ENCODE results near the gene ACSM2A. TPM values are rescaled to one million over a fixed set of nuclear protein-coding genes. Genes with fewer than 3 reads are reported as not detected.

Gene ACSM2A
- total and polyA plus RNA-seq, 2 of the 4 experiments (the other 2 are of a cell fraction) = not detected

DNA sequence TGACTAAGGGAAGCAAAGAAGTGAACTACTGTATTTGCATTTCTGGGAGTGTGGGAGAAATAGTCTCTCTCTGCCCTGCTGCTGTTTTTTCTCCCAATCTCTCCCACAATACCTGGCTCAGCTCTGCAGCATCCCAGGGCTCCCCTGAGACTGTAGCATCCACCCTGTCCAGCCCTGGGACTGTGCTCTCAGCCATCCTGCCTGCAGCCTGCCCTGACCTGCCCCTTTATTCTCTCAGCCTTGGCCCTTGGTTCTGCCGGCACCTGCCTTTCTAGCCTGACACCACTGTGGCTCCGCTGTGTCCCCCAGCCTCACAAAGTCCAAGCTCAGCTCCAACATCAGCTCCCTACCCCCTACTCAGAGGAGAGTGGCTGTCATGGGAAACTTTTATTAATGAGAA lies 48.7 kb upstream of the ACSM2A start:
- Histone ChIP-seq H3K27me3 (ENCODE audit: control insufficient read depth, insufficient read depth, low read length) (no peaks in the 10 kb centered on the region), H3K4me3 (ENCODE audit: insufficient read depth, low read depth, low read length) (no peak overlapping the region), H3K27ac (ENCODE audit: insufficient read depth, low read length) (no peak overlapping the region), H2BK15ac (ENCODE audit: low read depth, low read length) (no peak overlapping the region), H3K23ac (ENCODE audit: low read depth, low read length) (no peak overlapping the region), H2BK120ac (ENCODE audit: low read depth, low read length) (no peak overlapping the region), H2BK20ac (ENCODE audit: low read depth, low read length) (no peak overlapping the region), H2AK5ac (ENCODE audit: low read depth, low read length) (no peak overlapping the region), H3K9me3 (ENCODE audit: control insufficient read depth, insufficient read depth, low read length) (peaks cover 12% of the 10 kb centered on the region; the same call in 1 of the 2 replicates), H3K36me3 (ENCODE audit: control insufficient read depth, insufficient read depth, low read length) (no peaks in the 10 kb centered on the region), H2BK5ac (ENCODE audit: low read depth, low read length, poor library complexity, severe bottlenecking) (no peak overlapping the region), H3K9me1 (ENCODE audit: insufficient read depth, low read length) (no peaks in the 10 kb centered on the region), H3K56ac (ENCODE audit: extremely low read depth, insufficient read depth, low read length) (no peak overlapping the region), H3K18ac (ENCODE audit: low read depth, low read length) (no peak overlapping the region), H3K4me2 (ENCODE audit: low read depth, low read length) (no peak overlapping the region), H4K8ac (ENCODE audit: low read depth in 2 of 2, low read length in 2 of 2) (no peak overlapping the region), H3K4ac (ENCODE audit: low read depth, low read length) (no peak overlapping the region), H4K20me1 (ENCODE audit: insufficient read depth, low read length) (no peaks in the 10 kb centered on the region), H3K14ac (replicated peaks; ENCODE audit: low read depth, low read length) (no peak overlapping the region), H3K4me1 (ENCODE audit: control insufficient read depth, insufficient read depth, low read length) (no peaks in the 10 kb centered on the region), H3K79me1 (ENCODE audit: low read depth in 1 of 2, low read length in 2 of 2) (no peaks in the 10 kb centered on the region), H4K5ac (ENCODE audit: low read depth, low read length) (no peak overlapping the region), H2AK9ac (replicated peaks; ENCODE audit: low read depth, low read length, poor library complexity) (no peak overlapping the region), H2AFZ (replicated peaks; ENCODE audit: low read length, poor library complexity) (no peak overlapping the region), H4K91ac (ENCODE audit: insufficient read depth, low read depth, low read length) (no peak overlapping the region), H3K9ac (ENCODE audit: low read depth, low read length) (no peak overlapping the region)
- dilution Hi-C loops (cut with HindIII; ENCODE audit: low sequenced_read_pairs, unreplicated experiment) (no loop called here), in situ Hi-C loops (cut with MboI; ENCODE audit: low sequenced_read_pairs) (no loop called here), intact Hi-C loops (cut with micrococcal nuclease) (no loop called here)
- TF ChIP-seq BHLHE40 (IDR thresholded peaks at IDR 0.05; ENCODE audit: low read depth, low read length) (no peak), RCOR1 (IDR thresholded peaks at IDR 0.05; ENCODE audit: insufficient replicate concordance, low read length) (no peak), SMC3 (IDR thresholded peaks at IDR 0.05; ENCODE audit: low read depth, low read length) (no peak), RAD21 (IDR thresholded peaks at IDR 0.05; ENCODE audit: low read length) (no peak), CEBPB (IDR thresholded peaks at IDR 0.05; ENCODE audit: low read depth, low read length) (no peak), MAZ (IDR thresholded peaks at IDR 0.05; ENCODE audit: borderline replicate concordance, low read depth, low read length) (no peak), RFX5 (IDR thresholded peaks at IDR 0.05; ENCODE audit: low read depth, low read length) (no peak), NFE2L2 (IDR thresholded peaks at IDR 0.05; ENCODE audit: low read depth, low read length) (no peak)
- TF ChIP-seq, protein P1, sequence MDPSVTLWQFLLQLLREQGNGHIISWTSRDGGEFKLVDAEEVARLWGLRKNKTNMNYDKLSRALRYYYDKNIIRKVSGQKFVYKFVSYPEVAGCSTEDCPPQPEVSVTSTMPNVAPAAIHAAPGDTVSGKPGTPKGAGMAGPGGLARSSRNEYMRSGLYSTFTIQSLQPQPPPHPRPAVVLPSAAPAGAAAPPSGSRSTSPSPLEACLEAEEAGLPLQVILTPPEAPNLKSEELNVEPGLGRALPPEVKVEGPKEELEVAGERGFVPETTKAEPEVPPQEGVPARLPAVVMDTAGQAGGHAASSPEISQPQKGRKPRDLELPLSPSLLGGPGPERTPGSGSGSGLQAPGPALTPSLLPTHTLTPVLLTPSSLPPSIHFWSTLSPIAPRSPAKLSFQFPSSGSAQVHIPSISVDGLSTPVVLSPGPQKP (IDR thresholded peaks at IDR 0.05; ENCODE audit: borderline replicate concordance, low read depth, low read length) = no peak
- TF ChIP-seq, protein P2, sequence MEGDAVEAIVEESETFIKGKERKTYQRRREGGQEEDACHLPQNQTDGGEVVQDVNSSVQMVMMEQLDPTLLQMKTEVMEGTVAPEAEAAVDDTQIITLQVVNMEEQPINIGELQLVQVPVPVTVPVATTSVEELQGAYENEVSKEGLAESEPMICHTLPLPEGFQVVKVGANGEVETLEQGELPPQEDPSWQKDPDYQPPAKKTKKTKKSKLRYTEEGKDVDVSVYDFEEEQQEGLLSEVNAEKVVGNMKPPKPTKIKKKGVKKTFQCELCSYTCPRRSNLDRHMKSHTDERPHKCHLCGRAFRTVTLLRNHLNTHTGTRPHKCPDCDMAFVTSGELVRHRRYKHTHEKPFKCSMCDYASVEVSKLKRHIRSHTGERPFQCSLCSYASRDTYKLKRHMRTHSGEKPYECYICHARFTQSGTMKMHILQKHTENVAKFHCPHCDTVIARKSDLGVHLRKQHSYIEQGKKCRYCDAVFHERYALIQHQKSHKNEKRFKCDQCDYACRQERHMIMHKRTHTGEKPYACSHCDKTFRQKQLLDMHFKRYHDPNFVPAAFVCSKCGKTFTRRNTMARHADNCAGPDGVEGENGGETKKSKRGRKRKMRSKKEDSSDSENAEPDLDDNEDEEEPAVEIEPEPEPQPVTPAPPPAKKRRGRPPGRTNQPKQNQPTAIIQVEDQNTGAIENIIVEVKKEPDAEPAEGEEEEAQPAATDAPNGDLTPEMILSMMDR (conservative IDR thresholded peaks at IDR 0.05; ENCODE audit: low read depth, low read length) = no peak
- no TSS peak for BruUV-seq (replicated peaks)
- no CpG with 5 or more reads among the region's 2 CpGs for WGBS, 2 experiments (ENCODE audit: extremely low coverage in 2 of 2, insufficient read length in 1 of 2)
- CTCF ChIA-PET = no interaction called here
- DNase-seq = no peak
- ATAC-seq (ENCODE audit: low read depth) = no peak
- POLR2A ChIA-PET (ENCODE audit: unreplicated experiment) = no interaction called here
